ENCODE data around the gene FAM168A.

Gene FAM168A

GRCh38 chr11:73367482-73368024 is 230.4 kb downstream of the FAM168A start:
- DNase-seq (ENCODE audit: low spot score): no peak

DNA sequence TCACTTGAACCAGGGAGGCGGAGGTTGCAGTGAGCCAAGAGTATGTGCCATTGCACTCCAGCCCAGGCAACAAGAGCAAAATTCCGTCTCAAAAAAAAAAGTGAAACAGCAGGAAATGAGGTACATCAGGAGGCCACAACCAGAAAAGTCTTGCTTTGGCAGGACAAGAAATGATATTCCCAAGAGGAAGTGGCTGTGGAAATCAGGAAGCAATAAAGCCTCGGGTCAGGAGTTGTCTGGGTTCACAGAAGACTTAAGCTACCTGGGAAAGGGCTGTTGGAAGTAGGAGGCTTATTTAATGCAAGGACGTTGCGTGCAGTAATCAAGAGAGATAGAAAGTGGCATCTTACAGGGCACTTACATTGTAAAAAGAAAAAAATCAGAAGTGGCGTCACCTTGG is 231.0 kb downstream of the FAM168A start:
- no peak for DNase-seq (ENCODE audit: low spot score)

GRCh38 chr11:73366265-73366610 is 231.7 kb downstream of the FAM168A start:
- DNase-seq (ENCODE audit: low spot score): no peak

DNA sequence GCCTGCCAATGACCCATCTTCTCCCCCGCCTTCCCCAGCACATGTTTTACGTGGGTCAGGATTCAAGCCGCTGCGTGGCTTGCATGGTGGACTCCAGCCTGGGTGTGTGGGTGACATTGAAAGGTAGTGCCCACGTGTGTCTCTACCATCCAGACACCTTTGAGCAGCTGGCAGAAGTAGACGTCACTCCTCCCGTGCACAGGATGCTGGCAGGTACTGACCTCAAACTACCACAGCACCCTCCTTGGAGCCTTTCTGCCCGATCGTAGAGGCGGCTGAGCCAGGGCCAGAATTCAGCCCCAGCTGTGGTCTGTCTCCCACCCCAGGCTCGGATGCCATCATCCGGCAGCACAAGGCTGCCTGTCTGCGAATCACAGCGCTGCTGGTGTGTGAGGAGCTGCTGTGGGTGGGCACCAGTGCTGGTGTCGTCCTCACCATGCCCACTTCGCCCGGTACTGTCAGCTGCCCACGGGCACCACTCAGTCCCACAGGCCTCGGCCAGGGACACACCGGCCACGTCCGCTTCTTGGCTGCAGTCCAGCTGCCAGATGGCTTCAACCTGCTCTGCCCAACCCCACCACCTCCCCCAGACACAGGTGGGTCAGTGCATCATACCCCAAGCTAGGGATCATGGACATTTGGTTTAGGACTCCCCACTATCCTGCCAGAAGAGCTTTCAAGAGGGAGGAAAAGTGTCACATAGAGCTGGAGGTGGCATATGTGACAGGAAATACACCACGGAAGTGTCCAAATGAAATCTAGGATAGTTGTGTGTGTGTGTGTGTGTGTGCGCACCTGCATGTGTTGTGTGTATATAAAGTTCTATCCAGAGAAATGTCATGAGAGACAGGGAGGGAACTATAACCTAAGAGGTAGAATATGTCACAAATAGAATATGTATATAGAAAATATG is 232.3 kb downstream of the FAM168A start:
- no peak for DNase-seq (ENCODE audit: low spot score)

DNA sequence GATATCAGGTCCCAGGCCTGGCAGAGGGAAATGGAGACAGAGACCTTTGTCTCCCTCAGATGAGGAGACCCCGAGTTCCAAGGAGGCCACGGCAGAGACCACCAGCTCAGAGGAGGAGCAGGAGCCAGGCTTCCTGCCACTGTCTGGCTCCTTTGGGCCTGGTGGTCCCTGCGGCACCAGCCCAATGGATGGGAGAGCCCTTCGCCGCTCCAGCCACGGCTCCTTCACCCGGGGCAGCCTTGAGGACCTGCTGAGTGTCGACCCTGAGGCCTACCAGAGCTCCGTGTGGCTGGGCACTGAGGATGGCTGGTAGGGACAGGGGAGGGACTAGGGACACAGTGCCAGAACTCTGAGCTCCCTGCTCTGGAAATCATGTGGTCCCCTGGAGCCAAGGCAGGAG is 234.8 kb downstream of the FAM168A start:
- DNase-seq (ENCODE audit: low spot score): no peak

GRCh38 chr11:73361953-73362776 is 235.7 kb downstream of the FAM168A start:
- no peak for DNase-seq (ENCODE audit: low spot score)

- DNase-seq (ENCODE audit: low spot score): no peak
Measured at GRCh38 chr11:73360743-73361369, 237.1 kb downstream of the FAM168A start.

DNA sequence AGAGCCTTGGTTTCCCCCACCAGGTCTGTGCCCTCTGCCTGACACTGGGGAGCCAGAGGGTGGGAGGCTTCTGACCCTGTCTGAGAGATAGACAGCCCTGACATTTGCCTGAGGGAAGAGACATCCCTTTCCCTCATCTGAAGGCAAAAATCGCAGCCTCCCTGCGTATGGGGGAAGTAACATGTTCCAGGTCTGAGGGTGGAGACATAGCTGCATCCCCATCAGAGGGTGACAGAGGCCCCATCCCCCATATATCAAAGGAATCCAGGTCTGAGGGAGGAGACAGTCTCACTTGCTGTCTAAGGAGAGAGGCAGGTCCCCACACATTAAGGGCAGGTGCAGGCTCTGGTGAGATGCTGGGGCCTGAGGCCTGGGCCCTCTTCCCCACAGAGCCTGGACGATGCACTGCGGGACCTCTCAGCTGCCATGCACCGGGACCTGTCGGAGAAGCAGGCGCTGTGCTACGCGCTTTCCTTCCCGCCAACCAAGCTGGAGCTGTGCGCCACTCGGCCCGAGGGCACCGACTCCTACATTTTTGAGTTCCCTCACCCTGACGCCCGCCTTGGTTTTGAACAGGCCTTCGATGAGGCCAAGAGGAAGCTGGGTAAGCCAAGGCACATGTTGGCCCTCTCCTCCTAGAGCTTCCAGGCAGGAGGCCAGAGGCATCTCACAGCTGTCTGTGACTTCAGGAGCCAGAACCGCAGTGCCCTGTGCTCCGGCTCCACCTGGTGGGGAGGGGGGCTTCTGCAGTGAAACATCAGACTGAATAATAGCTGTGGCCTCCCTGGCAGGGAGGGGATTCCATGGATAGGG is 237.8 kb downstream of the FAM168A start:
- DNase-seq (ENCODE audit: low spot score): no peak

- no peak for DNase-seq (ENCODE audit: low spot score)
Measured at GRCh38 chr11:73359341-73359740, 238.6 kb downstream of the FAM168A start.

DNA sequence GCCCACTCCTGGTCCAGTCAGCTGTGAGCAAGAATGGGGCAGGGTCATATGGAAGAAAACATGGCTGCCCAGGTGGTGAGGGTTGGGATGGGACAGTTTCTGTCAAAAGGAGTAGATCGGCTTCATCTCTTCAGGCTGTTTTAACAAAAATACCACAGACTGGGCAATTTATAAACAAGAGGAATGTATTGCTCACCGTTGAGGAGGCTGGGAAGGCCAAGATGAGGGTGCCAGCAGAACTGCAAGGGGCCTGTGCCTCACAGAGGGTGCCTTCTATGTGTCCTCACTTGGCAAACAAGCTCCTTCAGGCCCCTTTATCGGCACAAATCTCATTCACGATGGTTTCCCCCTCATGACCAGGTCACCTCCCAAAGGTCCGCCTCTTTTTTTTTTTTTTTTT is 239.8 kb downstream of the FAM168A start:
- no peak for DNase-seq (ENCODE audit: low spot score)

- DNase-seq (ENCODE audit: low spot score): no peak
Measured at GRCh38 chr11:73356979-73357860, 240.7 kb downstream of the FAM168A start.

- DNase-seq (ENCODE audit: low spot score): no peak
Measured at GRCh38 chr11:73355109-73355508, 242.8 kb downstream of the FAM168A start.

DNA sequence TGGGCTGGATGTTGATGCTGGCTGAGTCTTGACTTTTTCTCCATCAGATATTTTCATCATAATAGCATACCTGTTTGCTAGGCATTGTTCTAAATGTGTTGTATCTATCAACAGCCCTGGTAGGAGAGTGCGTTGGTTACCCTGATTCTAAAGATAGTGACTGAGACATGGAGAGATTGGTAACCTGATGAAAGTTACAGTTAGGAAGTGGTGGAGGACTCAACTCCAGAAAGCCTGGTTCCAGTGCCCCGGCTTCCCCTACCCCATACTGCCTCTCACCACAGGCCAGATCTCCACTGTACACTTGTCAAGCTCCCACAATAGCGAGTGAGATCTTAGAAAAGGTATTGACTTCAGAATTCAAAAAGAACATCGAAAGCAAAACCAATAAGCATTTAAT is 244.5 kb downstream of the FAM168A start:
- DNase-seq (ENCODE audit: low spot score): no peak

DNA sequence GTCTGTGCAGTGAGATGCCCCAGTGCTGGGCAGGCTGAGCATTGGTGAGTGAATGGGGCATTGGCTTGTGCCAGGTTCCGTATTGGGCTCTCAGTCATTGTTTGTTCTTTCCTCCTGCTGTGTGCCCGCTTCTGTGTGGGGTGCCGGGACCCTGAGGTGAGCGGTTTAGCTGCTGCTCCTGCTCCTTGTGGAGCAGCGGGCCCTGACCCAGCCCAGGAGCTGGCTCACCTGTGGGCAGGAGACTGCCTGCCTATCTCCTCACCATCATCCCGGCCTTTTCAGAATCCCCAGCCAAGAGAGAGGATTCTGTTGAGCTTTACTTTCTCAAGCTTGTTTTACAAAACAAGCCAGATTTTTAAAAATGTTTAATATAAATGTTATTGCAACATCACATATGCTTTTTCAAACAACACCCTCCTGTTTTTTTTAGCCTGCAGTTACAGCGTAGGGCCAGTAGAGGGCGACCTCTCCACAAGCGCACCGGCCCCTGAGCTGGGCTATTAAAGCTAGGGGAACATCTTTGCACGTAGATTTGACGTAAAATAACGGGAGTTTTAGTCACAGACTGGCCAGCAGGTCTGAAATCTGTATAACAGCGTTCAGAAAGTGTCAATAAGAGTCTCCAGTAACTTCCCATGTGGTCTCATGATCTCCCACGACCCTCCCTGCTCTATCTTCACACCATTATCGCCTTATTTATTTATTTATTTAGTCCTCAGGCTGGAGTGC is 246.8 kb downstream of the FAM168A start:
- no peak for DNase-seq (ENCODE audit: low spot score)

All from left forelimb (tissue), 1 donor.